MCF 10A (cell line): Measurements from ENCODE around the gene CDH15. TPM values are rescaled to one million over a fixed set of nuclear protein-coding genes. Genes with fewer than 3 reads are reported as not detected.

Source experiments
- BruUV-seq: library from RNA; stranded (reverse); fragments of 400-500 nt; replicated peaks from 2 replicates; lab custom pipeline; 2021; lab: Mats Ljungman, UMichigan
- CTCF ChIA-PET: fragments of 300-600 bp; sonication (Branson Sonifier 250); formaldehyde crosslinking; extraction: SDS; loops from one replicate; lab custom pipeline; 2021; ENCODE audit warnings: antibody characterized with exemption, inconsistent platforms; lab: Yijun Ruan, JAX
- POLR2A ChIA-PET: fragments of 300-600, 350-650 bp; sonication (Branson Sonifier 250); formaldehyde crosslinking; extraction: SDS; loops from one replicate; lab custom pipeline; 2020; ENCODE audit warnings: antibody characterized with exemption, inconsistent platforms; lab: Yijun Ruan, JAX
- DNase-seq: peaks from one replicate; pipeline ENCODE4 v3.0.0-alpha.2; 2018; ENCODE audit not compliant: unreplicated experiment
- H3K27ac Mint-ChIP-seq: one replicate; pipeline ENCODE4 v1.8.0; 2022; ENCODE audit warnings: mild to moderate bottlenecking, low read depth, mixed read lengths; ENCODE audit not compliant: unreplicated experiment
- H3K27me3 Mint-ChIP-seq: one replicate; pipeline ENCODE4 v1.8.0; 2022; ENCODE audit warnings: mixed read lengths; ENCODE audit not compliant: insufficient read depth, unreplicated experiment
- H3K36me3 Mint-ChIP-seq: one replicate; pipeline ENCODE4 v1.8.0; 2022; ENCODE audit warnings: mild to moderate bottlenecking, moderate library complexity, mixed read lengths; ENCODE audit not compliant: insufficient read depth, unreplicated experiment
- H3K4me1 Mint-ChIP-seq: one replicate; pipeline ENCODE4 v1.8.0; 2022; ENCODE audit warnings: mixed read lengths; ENCODE audit not compliant: insufficient read depth, unreplicated experiment
- H3K4me3 Mint-ChIP-seq: one replicate; pipeline ENCODE4 v1.8.0; 2022; ENCODE audit warnings: mild to moderate bottlenecking, moderate library complexity, mixed read lengths; ENCODE audit not compliant: unreplicated experiment
- H3K9me3 Mint-ChIP-seq: one replicate; pipeline ENCODE4 v1.8.0; 2022; ENCODE audit warnings: mixed read lengths; ENCODE audit not compliant: unreplicated experiment
- CTCF ChIP-seq: fragments of 200-600 bp; IDR thresholded peaks from one replicate; pipeline ENCODE4 v1.8.0; 2022; ENCODE audit warnings: antibody characterized with exemption, mild to moderate bottlenecking; ENCODE audit not compliant: unreplicated experiment
- intact Hi-C: fragments of 100-400 bp; cut with micrococcal nuclease; formaldehyde crosslinking; loops from 2 replicates; pipeline ENCODE4 v1.14.1; 2022
- total RNA-seq: library from RNA; stranded (reverse); gene quantifications from 2 replicates; pipeline ENCODE4 v1.2.3, GENCODE V29; 2022

The CDH15 gene
- total RNA-seq, 1 experiment from 2014 or later: not detected

GRCh38 chr16:89132194-89133005, 39.1 kb upstream of the CDH15 start:
- Mint-ChIP-seq H3K27me3 (no peaks in the 10 kb centered on the region), H3K27ac (no peak overlapping the region), H3K36me3 (peaks cover 48% of the 10 kb centered on the region), H3K4me1 (no peaks in the 10 kb centered on the region), H3K4me3 (no peak overlapping the region), H3K9me3 (peaks cover 15% of the 10 kb centered on the region)
- no TSS peak for BruUV-seq
- DNase-seq: no peak
- ChIA-PET CTCF (no interaction called here), POLR2A (interaction anchor here (0.7 kb wide), 1 partner anchor 73 kb away, joined by 3 read pairs; no protein-coding TSS in a partner anchor)
- intact Hi-C loops: no loop called here
- no peak for TF ChIP-seq CTCF

GRCh38 chr16:89133457-89134127, 38.0 kb upstream of the CDH15 start:
- Mint-ChIP-seq H3K27me3 (no peaks in the 10 kb centered on the region), H3K36me3 (peaks cover 48% of the 10 kb centered on the region), H3K4me1 (no peaks in the 10 kb centered on the region), H3K4me3 (no peak overlapping the region), H3K9me3 (peaks cover 13% of the 10 kb centered on the region), H3K27ac (no peak overlapping the region)
- TF ChIP-seq CTCF: no peak
- no peak for DNase-seq
- CTCF ChIA-PET: interaction anchor here (0.5 kb wide), 1 partner anchor 208 kb away, joined by 3 read pairs; no protein-coding TSS in a partner anchor
- POLR2A ChIA-PET: no interaction called here
- BruUV-seq: no TSS peak
- intact Hi-C loops: no loop called here

GRCh38 chr16:89134269-89134668, 37.3 kb upstream of the CDH15 start:
- no peak for DNase-seq
- no peak overlapping the region for H3K4me3 Mint-ChIP-seq
- H3K4me1 Mint-ChIP-seq: no peaks in the 10 kb centered on the region
- intact Hi-C loops: no loop called here
- H3K36me3 Mint-ChIP-seq: peaks cover 42% of the 10 kb centered on the region
- no peak overlapping the region for H3K27ac Mint-ChIP-seq
- BruUV-seq: no TSS peak
- H3K9me3 Mint-ChIP-seq: peaks cover 7% of the 10 kb centered on the region
- POLR2A ChIA-PET: no interaction called here
- H3K27me3 Mint-ChIP-seq: no peaks in the 10 kb centered on the region
- CTCF ChIA-PET: no interaction called here
- no peak for TF ChIP-seq CTCF

DNA sequence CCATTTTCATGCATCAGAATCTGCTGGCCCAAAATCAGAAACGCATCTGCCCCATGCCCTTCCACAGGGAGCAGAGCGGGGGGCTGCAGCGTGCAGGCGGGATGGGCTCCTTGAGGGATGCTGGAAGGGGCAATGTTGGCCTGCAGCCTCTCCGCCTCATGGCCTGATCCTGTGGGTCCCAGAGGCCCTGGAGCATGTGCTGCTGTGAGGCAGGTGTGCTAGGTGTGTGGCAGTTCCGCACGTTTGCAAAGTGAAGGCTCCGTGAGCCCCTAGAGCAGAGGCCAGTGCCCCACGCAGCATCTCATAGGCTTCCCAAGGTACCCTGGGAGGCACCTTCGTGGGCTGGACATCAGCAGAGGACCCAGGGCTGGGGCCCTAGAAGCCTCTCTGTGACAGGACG, 36.4 kb upstream of the CDH15 start:
- Mint-ChIP-seq H3K4me3 (no peak overlapping the region), H3K27ac (no peak overlapping the region), H3K36me3 (peaks cover 45% of the 10 kb centered on the region), H3K4me1 (no peaks in the 10 kb centered on the region), H3K9me3 (no peaks in the 10 kb centered on the region), H3K27me3 (no peaks in the 10 kb centered on the region)
- intact Hi-C loops: no loop called here
- POLR2A ChIA-PET: no interaction called here
- CTCF ChIA-PET: no interaction called here
- no peak for TF ChIP-seq CTCF
- DNase-seq: no peak
- no TSS peak for BruUV-seq
